Colonic mucosa (tissue), 4 donors: ENCODE data around the gene RAP1GAP2. TPM values are rescaled to one million over a fixed set of nuclear protein-coding genes. Genes with fewer than 3 reads are reported as not detected.
"Not testable (repeated sequence)": the region's sequence is repeated elsewhere in the genome, so short reads cannot be mapped to it uniquely, and the experiment has no call there.

Source experiments
- DNase-seq: peaks from one replicate; pipeline ENCODE4 v3.0.0-alpha.2; 2020
- H3K27ac ChIP-seq: fragments of 200-600 bp; one replicate; pipeline ENCODE4 v1.8.0; 2021
- H3K27me3 ChIP-seq: fragments of 200-600 bp; one replicate; pipeline ENCODE4 v1.8.0; 2021
- H3K36me3 ChIP-seq: fragments of 200-600 bp; one replicate; pipeline ENCODE4 v1.8.0; 2021
- H3K4me1 ChIP-seq: fragments of 200-600 bp; one replicate; pipeline ENCODE4 v1.8.0; 2021; ENCODE audit warnings: mild to moderate bottlenecking
- H3K4me3 ChIP-seq: fragments of 200-600 bp; one replicate; pipeline ENCODE4 v1.8.0; 2021
- H3K9ac ChIP-seq, 2 donors: one replicate each; pipeline ENCODE4 v1.7.0; 2013; ENCODE audit warnings: control low read depth in 2 of 2, low read depth in 2 of 2, low read length in 2 of 2
- H3K9me3 ChIP-seq: fragments of 200-600 bp; one replicate; pipeline ENCODE4 v1.8.0; 2021
- intact Hi-C: fragments of 100-400 bp; cut with DNase I; formaldehyde crosslinking; loops from one replicate; pipeline ENCODE4 v1.14.1; 2022
- total RNA-seq, 2 donors: library from RNA; stranded (reverse); fragmentation: NEBNext Ultra II Directional in 1 of 2; extraction: Animal tissue kit (Norgen Biotek cat#: 25700) in 1 of 2; gene quantifications; one replicate each; pipeline ENCODE4 v1.2.1, GENCODE V29; 2021
- TF ChIP-seq, protein P1 (sequence below): fragments of 200-600 bp; IDR thresholded peaks from one replicate; pipeline ENCODE4 v1.8.0; 2022; ENCODE audit warnings: antibody characterized with exemption, mild to moderate bottlenecking
- donor health status: healthy.
- donor health status: DM: no; HTN: no; CAD: no.
- donor health status: DM: no; HTN: no; CAD: no.

Gene RAP1GAP2
- total RNA-seq, 2 donors from 2014 or later: 45.2 to 45.4 TPM

- no peaks in the 10 kb centered on the region for H3K9me3 ChIP-seq
- no peak for DNase-seq
- no peaks in the 10 kb centered on the region for H3K27me3 ChIP-seq
- no peaks in the 10 kb centered on the region for H3K4me1 ChIP-seq
- no peak overlapping the region for H3K27ac ChIP-seq
- intact Hi-C loops: no loop called here
- H3K36me3 ChIP-seq: no peaks in the 10 kb centered on the region
- H3K9ac ChIP-seq: no peak overlapping the region
- TF ChIP-seq, protein P1, sequence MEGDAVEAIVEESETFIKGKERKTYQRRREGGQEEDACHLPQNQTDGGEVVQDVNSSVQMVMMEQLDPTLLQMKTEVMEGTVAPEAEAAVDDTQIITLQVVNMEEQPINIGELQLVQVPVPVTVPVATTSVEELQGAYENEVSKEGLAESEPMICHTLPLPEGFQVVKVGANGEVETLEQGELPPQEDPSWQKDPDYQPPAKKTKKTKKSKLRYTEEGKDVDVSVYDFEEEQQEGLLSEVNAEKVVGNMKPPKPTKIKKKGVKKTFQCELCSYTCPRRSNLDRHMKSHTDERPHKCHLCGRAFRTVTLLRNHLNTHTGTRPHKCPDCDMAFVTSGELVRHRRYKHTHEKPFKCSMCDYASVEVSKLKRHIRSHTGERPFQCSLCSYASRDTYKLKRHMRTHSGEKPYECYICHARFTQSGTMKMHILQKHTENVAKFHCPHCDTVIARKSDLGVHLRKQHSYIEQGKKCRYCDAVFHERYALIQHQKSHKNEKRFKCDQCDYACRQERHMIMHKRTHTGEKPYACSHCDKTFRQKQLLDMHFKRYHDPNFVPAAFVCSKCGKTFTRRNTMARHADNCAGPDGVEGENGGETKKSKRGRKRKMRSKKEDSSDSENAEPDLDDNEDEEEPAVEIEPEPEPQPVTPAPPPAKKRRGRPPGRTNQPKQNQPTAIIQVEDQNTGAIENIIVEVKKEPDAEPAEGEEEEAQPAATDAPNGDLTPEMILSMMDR: no peak
- H3K4me3 ChIP-seq: no peak overlapping the region
Measured at GRCh38 chr17:2983255-2983654, 187.0 kb downstream of the RAP1GAP2 start.

- Histone ChIP-seq H3K4me1 (no peaks in the 10 kb centered on the region), H3K9me3 (no peaks in the 10 kb centered on the region), H3K9ac (no peak overlapping the region), H3K27ac (no peak overlapping the region), H3K27me3 (no peaks in the 10 kb centered on the region), H3K4me3 (no peak overlapping the region), H3K36me3 (no peaks in the 10 kb centered on the region)
- no peak for DNase-seq
- TF ChIP-seq, protein P1: no peak
- intact Hi-C loops: no loop called here
Measured at GRCh38 chr17:2985318-2985717, 189.1 kb downstream of the RAP1GAP2 start.

DNA sequence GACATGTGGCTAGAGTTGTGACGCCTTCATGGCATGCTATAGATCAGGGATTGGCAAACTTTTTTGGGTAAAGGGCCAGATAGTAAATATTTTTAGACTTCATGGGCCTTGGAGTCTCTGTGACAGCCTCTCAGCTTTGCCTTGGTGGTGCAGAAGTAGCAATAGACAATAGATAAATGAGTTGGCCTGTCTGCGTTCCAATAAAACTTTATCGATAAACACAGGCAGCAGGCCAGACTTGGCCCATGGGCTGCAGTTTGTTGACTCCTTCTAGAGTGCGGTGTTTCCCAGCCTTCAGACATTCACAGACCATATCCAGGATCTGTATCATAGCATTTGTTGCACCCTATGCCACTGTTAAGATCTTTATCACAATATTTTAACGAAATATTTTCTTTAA lies 190.7 kb downstream of the RAP1GAP2 start:
- TF ChIP-seq, protein P1: no peak
- no peak overlapping the region for H3K27ac ChIP-seq
- no peak overlapping the region for H3K9ac ChIP-seq
- no peaks in the 10 kb centered on the region for H3K9me3 ChIP-seq
- intact Hi-C loops: no loop called here
- no peaks in the 10 kb centered on the region for H3K36me3 ChIP-seq
- H3K4me1 ChIP-seq: no peaks in the 10 kb centered on the region
- DNase-seq: no peak
- H3K27me3 ChIP-seq: no peaks in the 10 kb centered on the region
- no peak overlapping the region for H3K4me3 ChIP-seq

DNA sequence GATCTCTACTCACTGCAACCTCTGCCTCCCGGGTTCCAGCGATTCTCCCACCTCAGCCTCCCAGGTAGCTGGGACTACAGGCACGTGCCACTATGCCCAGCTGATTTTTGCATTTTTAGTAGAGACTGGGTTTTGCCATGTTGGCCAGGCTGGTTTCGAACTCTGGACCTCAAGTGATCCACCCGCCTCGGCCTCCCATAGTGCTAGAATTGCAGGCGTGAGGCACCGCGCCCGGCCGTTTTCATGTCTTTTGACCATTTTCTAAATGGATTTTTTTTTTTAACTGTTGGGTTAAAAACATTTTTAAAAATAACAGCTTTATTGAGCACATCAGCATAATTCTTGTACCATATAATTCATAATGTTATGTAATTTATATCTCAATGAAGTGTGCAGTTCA lies 193.2 kb downstream of the RAP1GAP2 start:
- H3K9me3 ChIP-seq, DNase-seq, H3K36me3 ChIP-seq, H3K4me1 ChIP-seq, H3K9ac ChIP-seq, H3K27ac ChIP-seq, H3K27me3 ChIP-seq, intact Hi-C loops, H3K4me3 ChIP-seq: not testable (repeated sequence)

DNA sequence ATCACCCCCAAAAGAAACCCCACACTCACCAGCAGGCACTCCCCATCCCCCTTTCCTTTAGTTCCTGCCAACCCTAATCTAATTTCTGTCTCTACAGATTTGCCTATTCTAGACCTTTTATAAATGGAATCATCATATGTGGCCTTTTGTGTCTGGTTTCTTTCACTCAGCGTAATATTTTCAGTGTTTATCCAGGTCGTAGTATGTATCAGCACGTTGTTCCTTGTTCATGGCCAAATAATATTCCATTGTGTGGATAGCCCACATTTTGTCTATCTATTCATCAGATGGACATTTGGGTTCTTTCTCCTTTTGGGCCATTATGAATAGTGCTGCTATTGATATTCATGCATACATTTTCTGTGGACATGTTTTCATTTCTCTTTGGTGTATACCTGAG lies 193.6 kb downstream of the RAP1GAP2 start:
- H3K4me1 ChIP-seq: no peaks in the 10 kb centered on the region
- H3K27me3 ChIP-seq: no peaks in the 10 kb centered on the region
- TF ChIP-seq, protein P1: no peak
- H3K9ac ChIP-seq: no peak overlapping the region
- no peaks in the 10 kb centered on the region for H3K36me3 ChIP-seq
- H3K9me3 ChIP-seq: no peaks in the 10 kb centered on the region
- no peak overlapping the region for H3K4me3 ChIP-seq
- H3K27ac ChIP-seq: no peak overlapping the region
- no peak for DNase-seq
- intact Hi-C loops: no loop called here

GRCh38 chr17:2990396-2990795 lies 194.2 kb downstream of the RAP1GAP2 start:
- Histone ChIP-seq H3K9me3 (no peaks in the 10 kb centered on the region), H3K27me3 (no peaks in the 10 kb centered on the region), H3K36me3 (no peaks in the 10 kb centered on the region), H3K27ac (no peak overlapping the region), H3K4me1 (no peaks in the 10 kb centered on the region), H3K4me3 (no peak overlapping the region), H3K9ac (no peak overlapping the region)
- intact Hi-C loops: no loop called here
- TF ChIP-seq, protein P1: no peak
- no peak for DNase-seq

- H3K36me3 ChIP-seq, DNase-seq, H3K9ac ChIP-seq, intact Hi-C loops, H3K9me3 ChIP-seq, H3K4me3 ChIP-seq, H3K4me1 ChIP-seq, H3K27me3 ChIP-seq, H3K27ac ChIP-seq: not testable (repeated sequence)
Measured at GRCh38 chr17:2991396-2992180, 195.3 kb downstream of the RAP1GAP2 start.
